ENCODE results near the gene LRRC4C.

The LRRC4C gene

GRCh38 chr11:41245704-41246398 is 213.6 kb downstream of the LRRC4C start:
- no peak for DNase-seq

DNA sequence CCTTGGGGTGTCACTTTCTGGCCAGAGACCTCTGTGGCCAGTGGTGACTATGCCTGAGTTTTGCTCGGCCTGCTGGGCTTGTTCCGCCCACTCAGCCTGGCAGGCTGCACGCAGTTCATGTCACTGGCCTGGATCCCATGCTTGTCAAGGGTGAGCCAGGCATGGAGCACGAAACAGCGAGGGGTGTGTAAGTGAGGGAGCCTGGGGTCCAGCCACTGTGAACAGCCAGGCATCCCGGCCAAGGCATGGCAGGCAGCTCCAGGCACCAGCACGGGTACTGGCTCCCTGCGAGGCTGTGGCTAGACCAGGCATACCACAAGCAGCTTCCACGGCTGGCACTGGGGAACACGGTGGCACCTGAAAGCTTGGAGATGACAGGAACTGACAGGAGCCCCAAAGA is 214.3 kb downstream of the LRRC4C start:
- DNase-seq = no peak

DNA sequence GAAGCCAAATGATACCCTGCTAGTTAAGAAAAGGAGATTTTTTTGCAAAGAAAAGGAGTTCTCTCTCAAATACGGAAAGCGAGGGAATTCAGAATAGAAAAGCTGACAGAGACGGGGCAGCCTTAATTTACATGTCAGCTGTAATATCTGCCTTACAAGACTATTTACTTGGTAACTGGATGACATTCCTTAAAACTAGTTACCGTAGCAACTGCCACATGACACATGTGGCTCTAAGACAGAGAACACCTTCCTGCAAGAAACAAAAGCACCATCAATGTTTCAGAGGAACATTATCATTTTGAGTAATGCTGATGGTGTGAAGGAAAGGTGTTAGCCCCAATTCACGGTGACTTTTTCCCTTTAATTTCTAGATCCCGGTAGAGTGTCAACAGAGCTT is 222.1 kb downstream of the LRRC4C start:
- no peak for DNase-seq

DNA sequence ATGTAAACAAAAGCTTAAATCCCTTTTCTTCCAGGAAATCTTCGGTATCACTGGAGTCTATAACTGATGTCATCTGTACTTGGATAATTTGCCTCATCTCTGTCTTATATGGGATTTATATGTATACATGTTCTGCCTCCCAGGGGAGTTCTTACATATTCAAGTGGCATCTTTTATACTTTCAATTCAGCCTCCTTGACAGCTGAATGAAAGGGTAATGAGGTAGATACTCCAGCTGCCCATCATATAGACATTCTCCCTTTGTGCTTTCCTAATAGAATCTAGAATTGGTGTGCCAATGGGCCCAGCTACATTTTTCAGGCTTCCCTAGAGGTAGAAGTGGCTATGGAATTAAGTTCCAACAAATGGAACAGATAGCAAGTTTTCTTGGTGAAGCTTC is 223.8 kb downstream of the LRRC4C start:
- no peak for DNase-seq

DNA sequence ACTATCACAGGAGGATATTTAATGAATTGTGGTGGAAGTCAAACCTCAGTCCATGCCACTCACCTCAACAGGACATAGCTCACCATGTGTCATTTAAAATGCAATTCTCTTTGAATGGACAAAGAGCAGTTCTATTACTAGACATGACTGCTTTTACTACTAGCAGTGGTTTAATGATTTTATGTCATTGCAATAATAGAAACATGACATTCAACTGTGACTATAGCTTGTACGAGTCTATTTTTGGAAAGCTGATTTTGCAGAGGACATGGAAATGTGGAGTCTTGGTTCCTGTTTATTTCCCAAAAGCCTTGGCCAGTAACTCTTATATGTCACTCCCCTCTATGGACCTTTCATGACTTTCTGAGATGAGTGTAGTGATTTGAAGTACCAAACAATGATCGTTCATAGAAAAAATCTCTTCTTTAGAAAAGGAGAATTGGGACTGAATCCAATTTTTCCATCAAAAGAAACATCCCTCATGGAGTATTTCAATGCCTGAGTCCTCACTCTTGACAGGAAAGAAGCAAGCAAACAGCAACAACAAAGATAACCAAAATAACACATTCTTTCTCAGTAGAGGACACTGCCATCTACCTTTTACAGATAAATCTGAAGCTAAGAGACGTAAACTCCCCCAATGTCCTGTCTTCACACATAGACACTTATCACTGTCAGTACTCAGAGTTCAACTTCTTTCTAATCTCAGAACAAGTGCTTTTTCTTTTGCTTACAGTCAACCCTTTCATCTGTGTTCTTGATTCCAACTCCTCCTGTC is 233.4 kb downstream of the LRRC4C start:
- no peak for DNase-seq

GRCh38 chr11:41222236-41222635 is 237.2 kb downstream of the LRRC4C start:
- no peak for DNase-seq

- DNase-seq = no peak
Measured at GRCh38 chr11:41206388-41206787, 253.1 kb downstream of the LRRC4C start.

GRCh38 chr11:41201156-41201555 is 258.3 kb downstream of the LRRC4C start:
- no peak for DNase-seq

- DNase-seq = no peak
Measured at GRCh38 chr11:41190437-41191082, 268.9 kb downstream of the LRRC4C start.

DNA sequence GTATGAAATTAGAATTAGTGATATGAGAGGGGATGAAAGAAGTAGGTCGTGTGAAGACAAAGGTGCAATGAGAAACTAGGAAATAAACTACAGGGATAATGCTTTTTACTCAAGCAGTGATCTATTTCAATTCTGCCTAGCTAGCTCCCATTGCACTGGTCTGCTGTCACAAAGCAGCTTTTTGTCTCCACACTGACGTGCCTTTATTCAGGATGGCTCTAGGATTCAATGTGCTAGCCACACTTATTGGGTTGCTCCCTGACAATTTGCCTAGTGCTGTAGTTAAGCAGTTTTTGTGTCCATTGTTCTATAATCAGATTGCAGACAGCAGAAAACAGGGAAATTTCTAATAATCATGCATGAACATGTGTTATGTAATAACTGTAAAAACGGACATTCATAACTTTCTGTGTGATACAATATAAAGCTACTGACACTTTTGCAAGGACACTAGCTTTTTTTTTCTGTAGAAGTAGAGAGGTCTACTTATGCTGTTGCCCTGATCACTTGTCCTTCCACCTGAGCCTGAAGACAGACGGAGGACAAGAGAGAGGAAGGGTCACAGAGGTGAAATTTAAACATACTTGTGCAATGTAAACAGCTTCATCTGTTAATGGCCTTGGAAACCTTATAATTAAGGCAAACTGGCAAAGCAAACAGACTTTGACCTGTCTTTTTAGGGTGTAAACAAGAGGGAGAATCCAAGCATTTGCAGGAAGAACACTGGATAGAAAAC is 269.6 kb downstream of the LRRC4C start:
- DNase-seq = no peak

GRCh38 chr11:41177791-41178190 is 281.7 kb downstream of the LRRC4C start:
- no peak for DNase-seq

DNA sequence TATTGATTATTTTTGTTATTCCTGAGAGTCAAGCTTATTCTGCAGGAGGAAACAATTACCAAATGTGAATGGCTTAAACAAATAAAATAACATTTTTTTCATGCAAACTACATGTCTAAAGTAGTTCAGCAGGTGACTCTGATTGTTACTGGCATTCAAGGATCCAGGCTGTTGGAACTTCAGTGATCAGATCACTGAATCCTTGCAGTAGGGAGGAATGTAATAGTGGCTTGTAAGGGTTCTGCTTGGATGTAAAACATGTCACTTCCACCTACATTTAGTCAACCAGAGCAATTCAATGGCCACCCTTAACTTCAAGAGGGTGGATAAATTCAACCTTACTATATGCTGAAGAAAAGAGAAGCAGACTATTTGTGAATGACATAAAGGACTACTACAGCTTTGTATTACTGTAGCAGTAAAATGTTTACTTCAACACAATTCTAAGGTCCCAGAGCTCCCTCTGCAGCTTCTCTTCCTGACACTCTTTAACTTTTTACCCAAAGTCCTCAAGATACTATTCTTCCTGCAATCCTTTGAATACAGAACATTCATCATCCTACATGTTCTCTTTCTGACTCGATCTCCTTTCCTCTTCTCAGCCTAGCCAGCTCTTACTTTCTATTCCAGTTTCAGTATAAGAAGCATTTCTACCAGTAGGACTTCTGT is 284.0 kb downstream of the LRRC4C start:
- no peak for DNase-seq

GRCh38 chr11:41146326-41146725 is 313.1 kb downstream of the LRRC4C start:
- DNase-seq = no peak

- DNase-seq = no peak
Measured at GRCh38 chr11:41145420-41145819, 314.0 kb downstream of the LRRC4C start.

DNA sequence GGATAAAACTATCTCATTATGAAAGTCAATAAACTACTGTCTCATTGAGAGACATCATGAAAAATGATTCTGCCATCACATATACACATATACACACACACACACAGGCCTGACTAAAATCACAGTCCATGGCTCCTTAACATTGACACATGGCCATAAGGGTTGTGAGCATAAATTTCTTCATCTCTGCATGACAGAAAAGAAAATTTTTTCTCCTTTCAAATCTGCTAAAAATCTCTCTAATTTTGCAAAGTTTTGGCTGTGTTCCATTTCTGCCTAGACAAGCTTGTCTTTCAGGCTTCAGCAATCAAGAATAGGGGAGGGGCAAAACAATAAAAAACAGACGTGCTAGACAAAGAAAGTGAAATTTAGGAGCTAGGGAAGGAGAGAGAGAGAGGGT is 324.5 kb downstream of the LRRC4C start:
- no peak for DNase-seq

GRCh38 chr11:41133023-41133422 is 326.4 kb downstream of the LRRC4C start:
- no peak for DNase-seq

DNA sequence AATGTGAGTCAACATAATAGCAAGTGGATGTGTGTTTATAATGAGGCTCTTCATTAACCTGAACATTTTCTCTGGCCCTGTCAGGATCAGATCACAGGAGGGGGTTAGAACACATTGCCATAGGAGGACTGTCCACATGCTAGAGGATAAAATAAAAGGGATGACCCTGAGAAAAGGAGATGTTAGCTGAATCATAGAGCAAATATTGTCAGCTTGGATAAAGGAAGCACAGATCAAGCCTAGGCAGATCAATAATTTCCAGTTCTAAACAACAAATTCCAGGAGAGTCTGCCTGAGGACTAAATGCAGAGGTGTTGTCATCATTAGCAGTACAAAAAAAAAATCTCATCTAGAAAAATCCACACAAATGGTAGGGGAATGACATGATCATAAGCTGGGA is 337.9 kb downstream of the LRRC4C start:
- no peak for DNase-seq

DNA sequence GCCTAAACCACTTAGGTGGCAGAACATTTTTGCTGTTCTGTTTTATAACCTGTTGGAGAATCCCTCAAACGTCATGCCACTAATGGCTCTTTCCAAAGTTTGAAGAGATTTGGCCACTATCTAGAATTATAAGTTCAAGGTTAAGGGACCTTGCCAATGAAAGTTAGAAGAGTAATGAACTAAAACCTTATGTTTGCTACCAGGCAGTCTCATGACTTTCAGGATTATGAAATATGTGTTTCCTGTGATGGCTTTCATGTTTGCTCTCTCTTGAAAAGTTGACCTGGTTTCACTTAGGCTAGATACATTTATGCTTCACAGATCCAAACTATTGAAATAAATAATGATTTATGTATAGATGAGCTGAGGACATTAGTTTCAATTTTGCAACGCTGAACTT is 340.0 kb downstream of the LRRC4C start:
- no peak for DNase-seq

- no peak for DNase-seq
Measured at GRCh38 chr11:41118521-41118920, 340.9 kb downstream of the LRRC4C start.

- DNase-seq = no peak
Measured at GRCh38 chr11:41116970-41117369, 342.5 kb downstream of the LRRC4C start.

GRCh38 chr11:41115066-41115465 is 344.4 kb downstream of the LRRC4C start:
- DNase-seq = no peak

GRCh38 chr11:41113160-41113559 is 346.3 kb downstream of the LRRC4C start:
- DNase-seq = no peak

DNA sequence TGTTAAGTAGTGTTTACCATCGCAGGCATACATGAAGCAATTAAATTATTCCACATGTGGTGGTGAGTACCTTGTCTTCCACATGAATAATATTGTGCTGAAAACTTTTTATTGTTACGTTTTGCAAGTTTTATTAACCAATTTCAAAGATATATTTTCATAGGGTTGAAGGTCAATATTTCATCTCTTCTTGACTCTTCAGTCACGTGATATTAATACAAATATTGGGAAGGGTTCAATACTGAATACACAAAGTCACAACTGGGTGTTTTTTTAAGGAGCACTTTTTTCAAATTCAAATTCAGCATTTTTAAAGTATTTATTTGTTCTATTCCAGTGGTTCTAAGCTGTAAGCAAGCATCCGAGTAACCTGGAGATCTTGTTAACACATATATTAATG is 348.9 kb downstream of the LRRC4C start:
- no peak for DNase-seq
